ENCODE data around the gene PRR7. TPM values are rescaled to one million over a fixed set of nuclear protein-coding genes. Genes with fewer than 3 reads are reported as not detected.

The PRR7 gene
- total and polyA plus RNA-seq, 2 of the 13 experiments (the other 11 are each of a cell fraction or from before 2014, with no cell fraction given) = 4.8 to 5.0 TPM

GRCh38 chr5:177497292-177498012 lies 50.8 kb downstream of the PRR7 start, which contains the start of gene PDLIM7 (continued):
- TF ChIP-seq ZMYM3 (CRISPR knock-in tag; IDR thresholded peaks at IDR 0.05) = peak; percentile 100
- TF ChIP-seq ELF4 (CRISPR knock-in tag; IDR thresholded peaks at IDR 0.05; ENCODE audit: borderline replicate concordance) = no peak
- no peak for TF ChIP-seq ZMAT3 (CRISPR knock-in tag; conservative IDR thresholded peaks at IDR 0.05)
- TF ChIP-seq TRIM24 (CRISPR knock-in tag; IDR thresholded peaks at IDR 0.05) = no peak
- TF ChIP-seq ZSCAN20 (CRISPR knock-in tag; IDR thresholded peaks at IDR 0.05; ENCODE audit: borderline replicate concordance) = no peak
- TF ChIP-seq RFX5 (IDR thresholded peaks at IDR 0.05; ENCODE audit: low read depth, low read length) = no peak
- TF ChIP-seq MLLT10 (CRISPR knock-in tag; IDR thresholded peaks at IDR 0.05) = no peak
- TF ChIP-seq NBN (conservative IDR thresholded peaks at IDR 0.05) = no peak
- peak; percentile 67; the same call in 1 of the 2 replicates for TF ChIP-seq FOXC1 (CRISPR knock-in tag; IDR thresholded peaks at IDR 0.05; ENCODE audit: borderline replicate concordance)
- TF ChIP-seq ARID4A (CRISPR knock-in tag; IDR thresholded peaks at IDR 0.05; ENCODE audit: borderline replicate concordance) = peak; percentile 60; the same call in 1 of the 2 replicates
- no peak for TF ChIP-seq LCORL (IDR thresholded peaks at IDR 0.05)
- TF ChIP-seq LCORL (CRISPR knock-in tag; IDR thresholded peaks at IDR 0.05) = peak; percentile 66
- TF ChIP-seq NFYB (CRISPR knock-in tag; IDR thresholded peaks at IDR 0.05) = peak; percentile 68
- TF ChIP-seq ZNF431 (CRISPR knock-in tag; IDR thresholded peaks at IDR 0.05; ENCODE audit: borderline replicate concordance, low read depth) = no peak
- no peak for TF ChIP-seq SIX4 (CRISPR knock-in tag; IDR thresholded peaks at IDR 0.05)
- TF ChIP-seq ZNF441 (CRISPR knock-in tag; IDR thresholded peaks at IDR 0.05; ENCODE audit: borderline replicate concordance) = no peak
- TF ChIP-seq ZNF652 (CRISPR knock-in tag; IDR thresholded peaks at IDR 0.05; ENCODE audit: borderline replicate concordance, low read depth) = no peak
- no peak; the same call in 1 of the 2 replicates for TF ChIP-seq ZBTB7B (CRISPR knock-in tag; IDR thresholded peaks at IDR 0.05)
- no peak for TF ChIP-seq NR3C1 (CRISPR knock-in tag; IDR thresholded peaks at IDR 0.05)
- no peak for TF ChIP-seq ZNF335 (CRISPR knock-in tag; IDR thresholded peaks at IDR 0.05)
- no peak; the same call in 1 of the 2 replicates for TF ChIP-seq ERF (CRISPR knock-in tag; IDR thresholded peaks at IDR 0.05)
- no peak for TF ChIP-seq MBNL3 (CRISPR knock-in tag; conservative IDR thresholded peaks at IDR 0.05)
- no peak for TF ChIP-seq NR2F1 (CRISPR knock-in tag; IDR thresholded peaks at IDR 0.05)
- no peak; the same call in 1 of the 2 replicates for TF ChIP-seq ZNF788 (CRISPR knock-in tag; IDR thresholded peaks at IDR 0.05; ENCODE audit: borderline replicate concordance)
- no peak for TF ChIP-seq ZNF550 (CRISPR knock-in tag; IDR thresholded peaks at IDR 0.05; ENCODE audit: borderline replicate concordance)
- TF ChIP-seq ZNF790 (CRISPR knock-in tag; IDR thresholded peaks at IDR 0.05; ENCODE audit: borderline replicate concordance) = peak; percentile 83
- peak; percentile 24; the same call in 1 of the 2 replicates for TF ChIP-seq THAP11 (CRISPR knock-in tag; IDR thresholded peaks at IDR 0.05)
- TF ChIP-seq ZNF772 (CRISPR knock-in tag; IDR thresholded peaks at IDR 0.05) = no peak
- TF ChIP-seq SMYD3 (CRISPR knock-in tag; IDR thresholded peaks at IDR 0.05) = no peak

Data from HepG2 (cell line).